Osteocyte (in vitro differentiated cells): ENCODE data around the gene PHLPP1. TPM values are rescaled to one million over a fixed set of nuclear protein-coding genes. Genes with fewer than 3 reads are reported as not detected.

ENCODE experiments used
- DNase-seq: peaks from one replicate; pipeline ENCODE4 v3.0.0; 2021; ENCODE audit warnings: mixed read lengths; ENCODE audit not compliant: unreplicated experiment; ENCODE audit errors: extremely low spot score
- H3K27ac Mint-ChIP-seq: one replicate; pipeline ENCODE4 v1.8.0; 2021; ENCODE audit warnings: mild to moderate bottlenecking, mixed read lengths; ENCODE audit not compliant: unreplicated experiment
- H3K27me3 Mint-ChIP-seq: one replicate; pipeline ENCODE4 v1.8.0; 2021; ENCODE audit warnings: mixed read lengths; ENCODE audit not compliant: unreplicated experiment
- H3K36me3 Mint-ChIP-seq: one replicate; pipeline ENCODE4 v1.8.0; 2021; ENCODE audit warnings: mixed read lengths; ENCODE audit not compliant: unreplicated experiment
- H3K4me1 Mint-ChIP-seq: one replicate; pipeline ENCODE4 v1.8.0; 2021; ENCODE audit warnings: mixed read lengths; ENCODE audit not compliant: unreplicated experiment
- H3K4me3 Mint-ChIP-seq: one replicate; pipeline ENCODE4 v1.8.0; 2021; ENCODE audit warnings: mild to moderate bottlenecking, moderate library complexity, mixed read lengths; ENCODE audit not compliant: unreplicated experiment
- H3K9me3 Mint-ChIP-seq: one replicate; pipeline ENCODE4 v1.8.0; 2021; ENCODE audit warnings: mixed read lengths; ENCODE audit not compliant: unreplicated experiment
- total RNA-seq: library from RNA; stranded (reverse); gene quantifications from 2 replicates; pipeline ENCODE4 v1.2.1, GENCODE V29; 2021
- TF ChIP-seq, protein P1 (sequence below): fragments of 200-600 bp; sonication (generic); IDR thresholded peaks from 2 replicates; pipeline ENCODE4 v1.5.0; 2021; ENCODE audit warnings: antibody characterized with exemption, mild to moderate bottlenecking, moderate library complexity

The PHLPP1 gene
- total RNA-seq, 1 donor from 2014 or later = 19.6 TPM

DNA sequence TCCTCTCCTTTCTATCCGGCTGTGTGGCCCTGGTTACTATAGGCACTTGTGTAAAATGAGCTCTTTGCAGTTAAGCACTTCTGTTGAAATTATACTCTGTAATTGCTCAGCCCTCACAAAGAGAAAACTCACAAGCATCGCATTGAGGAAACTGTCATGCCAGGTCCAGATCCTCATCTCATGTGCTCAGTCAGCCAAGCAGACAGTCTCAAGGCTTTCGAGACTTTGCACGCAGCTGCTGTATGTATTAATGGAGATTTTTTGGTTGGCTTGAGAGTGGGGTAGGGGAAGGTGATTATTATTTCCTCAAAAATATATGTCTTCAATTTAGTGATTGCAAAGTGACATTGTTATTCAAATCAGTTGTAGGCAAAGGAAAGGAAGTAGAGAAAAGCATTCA lies 33.0 kb upstream of the PHLPP1 start:
- Mint-ChIP-seq H3K27ac (no peak overlapping the region), H3K27me3 (peaks cover 8% of the 10 kb centered on the region), H3K36me3 (no peaks in the 10 kb centered on the region), H3K4me1 (no peaks in the 10 kb centered on the region), H3K9me3 (no peaks in the 10 kb centered on the region), H3K4me3 (no peak overlapping the region)
- TF ChIP-seq, protein P1, sequence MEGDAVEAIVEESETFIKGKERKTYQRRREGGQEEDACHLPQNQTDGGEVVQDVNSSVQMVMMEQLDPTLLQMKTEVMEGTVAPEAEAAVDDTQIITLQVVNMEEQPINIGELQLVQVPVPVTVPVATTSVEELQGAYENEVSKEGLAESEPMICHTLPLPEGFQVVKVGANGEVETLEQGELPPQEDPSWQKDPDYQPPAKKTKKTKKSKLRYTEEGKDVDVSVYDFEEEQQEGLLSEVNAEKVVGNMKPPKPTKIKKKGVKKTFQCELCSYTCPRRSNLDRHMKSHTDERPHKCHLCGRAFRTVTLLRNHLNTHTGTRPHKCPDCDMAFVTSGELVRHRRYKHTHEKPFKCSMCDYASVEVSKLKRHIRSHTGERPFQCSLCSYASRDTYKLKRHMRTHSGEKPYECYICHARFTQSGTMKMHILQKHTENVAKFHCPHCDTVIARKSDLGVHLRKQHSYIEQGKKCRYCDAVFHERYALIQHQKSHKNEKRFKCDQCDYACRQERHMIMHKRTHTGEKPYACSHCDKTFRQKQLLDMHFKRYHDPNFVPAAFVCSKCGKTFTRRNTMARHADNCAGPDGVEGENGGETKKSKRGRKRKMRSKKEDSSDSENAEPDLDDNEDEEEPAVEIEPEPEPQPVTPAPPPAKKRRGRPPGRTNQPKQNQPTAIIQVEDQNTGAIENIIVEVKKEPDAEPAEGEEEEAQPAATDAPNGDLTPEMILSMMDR = no peak
- DNase-seq = no peak

DNA sequence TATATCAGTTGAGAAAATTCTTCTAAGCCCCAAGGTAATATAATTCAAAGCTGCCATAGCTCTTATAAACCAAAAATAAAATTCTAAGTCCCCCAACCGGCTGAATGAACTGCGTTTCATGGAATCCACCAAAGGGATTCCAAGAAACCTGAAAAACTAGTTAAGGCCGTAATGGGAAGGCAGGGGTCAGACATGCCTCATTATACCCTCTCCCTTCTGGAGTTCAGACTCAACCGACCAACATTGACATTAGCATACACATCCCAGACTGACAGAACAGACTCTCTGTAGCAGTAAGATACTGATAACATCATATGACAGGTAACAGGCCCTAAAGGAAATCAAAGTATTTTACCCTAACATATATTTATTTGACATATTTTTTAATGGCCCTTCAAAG lies 31.4 kb upstream of the PHLPP1 start:
- no peak overlapping the region for H3K27ac Mint-ChIP-seq

DNA sequence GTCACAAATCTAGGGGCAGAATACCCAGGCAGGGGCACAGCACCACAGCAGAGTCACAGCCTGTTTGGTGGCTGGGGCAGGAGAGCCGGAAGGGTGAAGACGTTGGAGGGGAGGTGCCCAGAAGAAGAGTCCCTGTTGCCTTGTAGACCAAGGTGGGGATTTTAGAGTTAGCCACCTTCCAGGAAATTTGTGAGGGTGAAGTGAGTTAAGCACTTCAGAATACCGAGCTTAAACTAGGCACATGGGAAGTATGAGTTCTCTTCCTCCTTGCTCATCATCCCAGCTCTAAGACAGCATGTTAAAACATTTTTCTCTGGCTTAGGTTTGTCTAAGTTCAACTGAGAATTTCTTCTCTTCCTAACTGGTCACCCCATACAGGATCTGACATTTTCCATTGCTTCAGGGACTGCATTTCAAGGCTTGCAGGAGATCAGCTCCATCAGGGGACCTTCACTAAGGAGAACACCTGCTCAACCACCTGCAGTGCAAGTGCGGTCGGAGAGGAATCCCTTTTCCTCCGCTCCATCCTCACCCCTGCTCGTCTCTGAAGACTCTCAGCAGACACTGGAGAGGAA lies 26.5 kb upstream of the PHLPP1 start:
- peaks cover 28% of the 10 kb centered on the region for H3K9me3 Mint-ChIP-seq
- H3K27ac Mint-ChIP-seq = no peak overlapping the region
- TF ChIP-seq, protein P1 = no peak
- no peaks in the 10 kb centered on the region for H3K4me1 Mint-ChIP-seq
- no peak for DNase-seq
- no peak overlapping the region for H3K4me3 Mint-ChIP-seq
- peaks cover 15% of the 10 kb centered on the region for H3K27me3 Mint-ChIP-seq
- no peaks in the 10 kb centered on the region for H3K36me3 Mint-ChIP-seq

More for the DNA sequence above, 31.4 kb upstream of the PHLPP1 start:
- H3K36me3 Mint-ChIP-seq = no peaks in the 10 kb centered on the region
- H3K4me3 Mint-ChIP-seq = no peak overlapping the region
- no peak for DNase-seq
- peaks cover 8% of the 10 kb centered on the region for H3K9me3 Mint-ChIP-seq
- H3K27me3 Mint-ChIP-seq = peaks cover 6% of the 10 kb centered on the region
- no peaks in the 10 kb centered on the region for H3K4me1 Mint-ChIP-seq
- TF ChIP-seq, protein P1 = no peak

DNA sequence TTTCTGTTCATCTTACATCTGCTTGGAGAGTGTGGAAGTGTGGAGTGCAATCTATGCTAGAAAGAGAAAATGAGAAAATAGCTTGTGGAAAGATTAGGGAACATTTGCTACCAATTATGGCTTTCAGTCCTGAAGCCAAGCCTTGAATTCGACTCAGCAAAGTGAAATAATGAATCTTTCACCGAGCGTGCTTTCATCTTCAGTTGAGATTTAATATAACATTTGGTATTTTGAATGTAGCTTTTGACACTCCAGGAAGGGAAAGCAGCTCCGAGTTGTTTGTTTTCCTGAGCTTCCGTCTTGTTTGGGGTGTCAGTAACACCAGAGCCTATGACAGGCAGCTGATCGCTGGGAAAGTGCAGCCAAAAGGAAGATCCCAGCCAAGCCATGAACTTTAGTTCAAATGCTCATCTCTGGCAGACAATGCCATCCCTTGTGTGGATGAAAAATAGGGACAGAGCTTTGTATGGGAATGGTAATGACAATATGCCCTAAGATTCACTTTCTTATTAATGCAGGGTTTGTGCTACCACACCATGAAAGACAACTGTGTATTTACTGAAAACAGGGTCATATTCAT lies 25.0 kb upstream of the PHLPP1 start:
- peaks cover 28% of the 10 kb centered on the region for H3K9me3 Mint-ChIP-seq
- H3K27ac Mint-ChIP-seq = no peak overlapping the region
- TF ChIP-seq, protein P1 = no peak
- peaks cover 22% of the 10 kb centered on the region for H3K27me3 Mint-ChIP-seq
- no peak for DNase-seq
- no peak overlapping the region for H3K4me3 Mint-ChIP-seq
- H3K36me3 Mint-ChIP-seq = no peaks in the 10 kb centered on the region
- no peaks in the 10 kb centered on the region for H3K4me1 Mint-ChIP-seq

DNA sequence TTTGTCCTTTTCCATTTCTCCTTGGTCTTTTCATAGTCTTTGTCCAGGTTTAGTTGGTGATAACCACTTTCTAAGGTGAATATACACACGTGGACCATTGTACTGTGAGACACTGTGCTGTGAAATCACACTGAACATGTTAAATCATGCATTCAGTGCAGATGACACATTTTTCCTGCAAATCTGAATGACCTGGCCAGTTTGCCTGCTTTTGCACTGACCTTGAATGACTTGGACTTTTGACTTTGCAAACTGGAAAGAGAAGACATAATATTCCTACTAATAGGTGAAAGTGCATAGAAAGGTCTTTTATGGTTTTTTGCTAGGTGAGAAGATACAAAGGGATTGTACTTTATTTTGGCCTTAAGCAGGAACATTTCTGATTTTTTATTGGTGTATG lies 21.7 kb upstream of the PHLPP1 start:
- Mint-ChIP-seq H3K9me3 (peaks cover 26% of the 10 kb centered on the region), H3K4me1 (no peaks in the 10 kb centered on the region), H3K27ac (no peak overlapping the region), H3K36me3 (no peaks in the 10 kb centered on the region), H3K27me3 (peaks cover 31% of the 10 kb centered on the region), H3K4me3 (no peak overlapping the region)
- TF ChIP-seq, protein P1 = no peak
- no peak for DNase-seq
